GM23338 (cell line): ENCODE measurements around the gene NTNG1. TPM values are rescaled to one million over a fixed set of nuclear protein-coding genes. Genes with fewer than 3 reads are reported as not detected.

Experiments used
- ATAC-seq: fragments of 200-7000 bp; cut with Tn5 transposase; 3 replicates; pipeline ENCODE4 v1.9.1; 2020
- DNase-seq: peaks from one replicate; pipeline ENCODE4 v3.0.0-alpha.2; 2015; ENCODE audit warnings: low spot score
- H2AFZ ChIP-seq: fragments of 200-600 bp; sonication (generic); 2 replicates; pipeline ENCODE4 v1.8.0; 2016; ENCODE audit warnings: antibody characterized with exemption, mild to moderate bottlenecking, moderate library complexity
- H3F3A ChIP-seq: fragments of 200-600 bp; sonication (generic); replicated peaks from 2 replicates; pipeline ENCODE4 v1.8.0; 2017; ENCODE audit warnings: antibody characterized with exemption, mixed run types, low read depth
- H3K27ac ChIP-seq: fragments of 200-600 bp; sonication (generic); 2 replicates; pipeline ENCODE4 v1.6.1; 2016; ENCODE audit warnings: low read depth
- H3K27me3 ChIP-seq: fragments of 200-600 bp; sonication (generic); 2 replicates; pipeline ENCODE4 v1.8.0; 2016; ENCODE audit warnings: mild to moderate bottlenecking, mixed run types, moderate library complexity; ENCODE audit not compliant: insufficient read depth
- H3K36me3 ChIP-seq: fragments of 200-600 bp; sonication (generic); 2 replicates; pipeline ENCODE4 v1.8.0; 2016; ENCODE audit warnings: mild to moderate bottlenecking; ENCODE audit not compliant: insufficient read depth
- H3K4me1 ChIP-seq: fragments of 200-600 bp; sonication (generic); 2 replicates; pipeline ENCODE4 v1.8.0; 2016; ENCODE audit warnings: mild to moderate bottlenecking, moderate library complexity; ENCODE audit not compliant: insufficient read depth
- H3K4me2 ChIP-seq: fragments of 200-600 bp; sonication (generic); 2 replicates; pipeline ENCODE4 v1.7.1; 2017; ENCODE audit warnings: mixed run types
- H3K4me3 ChIP-seq: fragments of 200-600 bp; sonication (generic); 2 replicates; pipeline ENCODE4 v1.6.1; 2016; ENCODE audit warnings: mixed run types
- H3K79me2 ChIP-seq: fragments of 200-600 bp; sonication (generic); replicated peaks from 2 replicates; pipeline ENCODE4 v1.8.0; 2017; ENCODE audit warnings: mild to moderate bottlenecking; ENCODE audit not compliant: insufficient read depth
- H3K9me2 ChIP-seq: fragments of 200-600 bp; sonication (generic); 2 replicates; pipeline ENCODE4 v1.8.0; 2017; ENCODE audit not compliant: insufficient read depth
- H4K20me1 ChIP-seq: fragments of 200-600 bp; sonication (generic); replicated peaks from 2 replicates; pipeline ENCODE4 v1.8.0; 2017; ENCODE audit warnings: mild to moderate bottlenecking; ENCODE audit not compliant: insufficient read depth
- H3K27ac Mint-ChIP-seq: 2 replicates; pipeline ENCODE4 v1.8.0; 2020; ENCODE audit warnings: inconsistent platforms, mild to moderate bottlenecking, moderate library complexity, mixed read lengths
- H3K27me3 Mint-ChIP-seq: 3 replicates; pipeline ENCODE4 v1.8.0; 2022; ENCODE audit warnings: low read depth, mild to moderate bottlenecking, moderate library complexity, mixed read lengths, inconsistent platforms; ENCODE audit not compliant: insufficient read depth, poor library complexity
- H3K36me3 Mint-ChIP-seq: 3 replicates; pipeline ENCODE4 v1.8.0; 2021; ENCODE audit warnings: low read depth, mild to moderate bottlenecking, inconsistent platforms, moderate library complexity, mixed read lengths
- H3K4me1 Mint-ChIP-seq: 3 replicates; pipeline ENCODE4 v1.8.0; 2020; ENCODE audit warnings: mild to moderate bottlenecking, inconsistent platforms, mixed read lengths
- H3K4me3 Mint-ChIP-seq: 3 replicates; pipeline ENCODE4 v1.8.0; 2021; ENCODE audit warnings: moderate library complexity, mild to moderate bottlenecking, inconsistent platforms, mixed read lengths
- H3K9me3 Mint-ChIP-seq: 3 replicates; pipeline ENCODE4 v1.8.0; 2020; ENCODE audit warnings: moderate library complexity, mild to moderate bottlenecking, inconsistent platforms, mixed read lengths
- CREB1 ChIP-seq: fragments of 250-450 bp; sonication (Bioruptor Pico); IDR thresholded peaks from 2 replicates; pipeline ENCODE4 v1.5.0; 2020; ENCODE audit warnings: low read depth, mild to moderate bottlenecking, moderate library complexity
- CTCF ChIP-seq, 2 experiments: fragments of 200-600 bp in 1 of 2; sonication (generic) in 1 of 2; conservative IDR thresholded peaks; 2 replicates each; pipeline versions ENCODE4 v1.5.1 to v1.6.1; 2016 to 2017; ENCODE audit warnings: antibody characterized with exemption in 2 of 2, low read depth in 2 of 2, mild to moderate bottlenecking in 2 of 2, moderate library complexity in 1 of 2
- ETS1 ChIP-seq: IDR thresholded peaks from 2 replicates; pipeline ENCODE4 v1.6.1; 2016; ENCODE audit warnings: antibody characterized with exemption
- EZH2 ChIP-seq: fragments of 200-600 bp; sonication (generic); IDR thresholded peaks from one replicate; pipeline ENCODE4 v1.8.0; 2017; ENCODE audit warnings: antibody characterized with exemption, mild to moderate bottlenecking, low read depth; ENCODE audit not compliant: unreplicated experiment
- EZH2phosphoT487 ChIP-seq: fragments of 200-600 bp; sonication (generic); IDR thresholded peaks from one replicate; pipeline ENCODE4 v1.8.1; 2018; ENCODE audit warnings: antibody characterized with exemption; ENCODE audit not compliant: unreplicated experiment
- JUNB ChIP-seq: IDR thresholded peaks from one replicate; pipeline ENCODE4 v1.6.1; 2016; ENCODE audit warnings: antibody characterized with exemption; ENCODE audit not compliant: unreplicated experiment
- NANOG ChIP-seq: IDR thresholded peaks from 2 replicates; pipeline ENCODE4 v1.6.1; 2016; ENCODE audit warnings: antibody characterized with exemption, borderline replicate concordance
- POLR2AphosphoS5 ChIP-seq: IDR thresholded peaks from 2 replicates; pipeline ENCODE4 v1.6.1; 2016; ENCODE audit warnings: antibody characterized with exemption, low read depth
- REST ChIP-seq: IDR thresholded peaks from one replicate; pipeline ENCODE4 v1.6.1; 2018; ENCODE audit warnings: antibody characterized with exemption; ENCODE audit not compliant: unreplicated experiment
- STAT1 ChIP-seq: IDR thresholded peaks from one replicate; pipeline ENCODE4 v1.6.1; 2016; ENCODE audit warnings: antibody characterized with exemption; ENCODE audit not compliant: unreplicated experiment
- ZNF114 ChIP-seq: fragments of 250-450 bp; sonication (Bioruptor Pico); IDR thresholded peaks from 2 replicates; pipeline ENCODE4 v1.5.0; 2020; ENCODE audit warnings: mild to moderate bottlenecking, moderate library complexity
- ZNF331 ChIP-seq: fragments of 250-450 bp; sonication (Bioruptor Pico); IDR thresholded peaks from 2 replicates; pipeline ENCODE4 v1.5.0; 2020; ENCODE audit warnings: low read depth, mild to moderate bottlenecking, moderate library complexity
- ZNF462 ChIP-seq: fragments of 250-450 bp; sonication (Bioruptor Pico); IDR thresholded peaks from 2 replicates; pipeline ENCODE4 v1.5.0; 2020; ENCODE audit warnings: mild to moderate bottlenecking, moderate library complexity
- polyA plus RNA-seq: library from polyadenylated mRNA; unstranded; fragments of >200 nt; fragmentation: Nextera tagmentation; extraction: Ambion mirVana; gene quantifications from 2 replicates; pipeline ENCODE4 v1.2.1, GENCODE V29; 2016
- total RNA-seq: library from RNA; depleted of rRNA; stranded (reverse); fragments of >200 nt; shearing (Covaris generic); gene quantifications from 2 replicates; pipeline ENCODE4 v1.2.3, GENCODE V29; 2014

The NTNG1 gene
- total and polyA plus RNA-seq, 2 experiments from 2014 or later: 7.2 to 10.3 TPM

- TF ChIP-seq ZNF462 (CRISPR knock-in tag) (no peak), CTCF (conservative IDR thresholded peaks at IDR 0.05; ENCODE audit: low read depth in 2 of 2) (no peak), JUNB (no peak), ZNF114 (CRISPR knock-in tag) (no peak), EZH2phosphoT487 (no peak), EZH2 (no peak), ZNF331 (CRISPR knock-in tag) (no peak), STAT1 (no peak)
Observed at GRCh38 chr1:107149946-107150345, 9.1 kb downstream of the NTNG1 start (continued).

- DNase-seq (no peak), ATAC-seq (no peak)
- no peaks in the 10 kb centered on the region for H4K20me1 ChIP-seq
- H3K4me1 Mint-ChIP-seq: peaks cover 11% of the 10 kb centered on the region; the same call in 2 of the 3 replicates
- H3K36me3 Mint-ChIP-seq: no peaks in the 10 kb centered on the region
- H3K27ac ChIP-seq: no peak overlapping the region
- H3K4me3 ChIP-seq: no peak overlapping the region
- H3K27me3 ChIP-seq: no peaks in the 10 kb centered on the region
- no peak overlapping the region for H3K4me3 Mint-ChIP-seq
- H3K27ac Mint-ChIP-seq: no peak overlapping the region
- H2AFZ ChIP-seq: no peak overlapping the region
- H3K27me3 Mint-ChIP-seq: no peaks in the 10 kb centered on the region
- no peaks in the 10 kb centered on the region for H3K9me3 Mint-ChIP-seq
- no peaks in the 10 kb centered on the region for H3K36me3 ChIP-seq
- no peak overlapping the region for H3K4me2 ChIP-seq
- no peaks in the 10 kb centered on the region for H3K4me1 ChIP-seq
- no peaks in the 10 kb centered on the region for H3F3A ChIP-seq
- no peaks in the 10 kb centered on the region for H3K79me2 ChIP-seq
- no peaks in the 10 kb centered on the region for H3K9me2 ChIP-seq
- no peak for TF ChIP-seq ETS1
- TF ChIP-seq EZH2: no peak
- no peak for TF ChIP-seq NANOG
- TF ChIP-seq CREB1: no peak
- TF ChIP-seq REST: no peak
- no peak for TF ChIP-seq POLR2AphosphoS5
- TF ChIP-seq ZNF331 (CRISPR knock-in tag): no peak
Observed at GRCh38 chr1:107151295-107151694, 10.5 kb downstream of the NTNG1 start.
